Cardiac fibroblast (primary cell): ENCODE data around the gene NAA16.
A peak's percentile ranks its signal among the peaks of the same experiment; 100 is the strongest.

Source experiments
- DNase-seq, 2 donors: peaks; one replicate each; pipeline versions ENCODE4 v3.0.0 to v3.0.0-alpha.2; 2010; ENCODE audit warnings: low read depth in 2 of 2
- H3K4me3 ChIP-seq, 2 donors: replicated peaks in 1 of 2; 1 replicate in 1 of 2; 2 replicates in 1 of 2; pipeline ENCODE4 v1.5.1; 2011; ENCODE audit warnings: low read depth in 2 of 2, low read length in 2 of 2, mild to moderate bottlenecking in 2 of 2, moderate library complexity in 1 of 2
- TF ChIP-seq, protein P1 (sequence below): IDR thresholded peaks from one replicate; pipeline ENCODE4 v1.5.1; 2011; ENCODE audit warnings: low read depth, mild to moderate bottlenecking, low read length, inconsistent platforms

Gene NAA16

DNA sequence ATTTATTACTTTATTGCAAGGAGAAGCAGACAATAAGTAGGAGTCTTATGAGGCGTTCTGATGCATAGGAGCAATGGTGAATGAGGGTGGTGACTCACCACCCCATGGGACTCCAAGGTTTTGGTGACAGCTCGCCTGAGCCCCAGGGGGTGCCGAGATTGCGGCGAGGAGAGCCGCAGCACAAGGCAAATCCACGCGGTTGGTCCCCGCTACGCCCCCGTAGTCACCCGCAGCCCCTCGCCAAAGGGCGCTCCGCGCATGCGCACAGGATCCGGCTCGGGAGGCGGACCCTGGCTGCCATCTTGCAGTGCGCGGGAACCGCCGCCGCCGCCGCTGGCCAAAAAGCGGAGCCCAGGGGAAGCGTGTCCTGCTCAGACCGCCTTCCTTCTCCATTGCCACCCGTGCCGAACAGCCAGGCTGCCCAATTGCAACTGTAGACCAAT, at the start of gene NAA16:
Gene NAA16 (plus strand): TSS at position 305 of the 443 bp plus-strand sequence. CDS start 262 bp downstream, outside the sequence.
- peak; percentile 87 to 91 for DNase-seq
- TF ChIP-seq, protein P1, sequence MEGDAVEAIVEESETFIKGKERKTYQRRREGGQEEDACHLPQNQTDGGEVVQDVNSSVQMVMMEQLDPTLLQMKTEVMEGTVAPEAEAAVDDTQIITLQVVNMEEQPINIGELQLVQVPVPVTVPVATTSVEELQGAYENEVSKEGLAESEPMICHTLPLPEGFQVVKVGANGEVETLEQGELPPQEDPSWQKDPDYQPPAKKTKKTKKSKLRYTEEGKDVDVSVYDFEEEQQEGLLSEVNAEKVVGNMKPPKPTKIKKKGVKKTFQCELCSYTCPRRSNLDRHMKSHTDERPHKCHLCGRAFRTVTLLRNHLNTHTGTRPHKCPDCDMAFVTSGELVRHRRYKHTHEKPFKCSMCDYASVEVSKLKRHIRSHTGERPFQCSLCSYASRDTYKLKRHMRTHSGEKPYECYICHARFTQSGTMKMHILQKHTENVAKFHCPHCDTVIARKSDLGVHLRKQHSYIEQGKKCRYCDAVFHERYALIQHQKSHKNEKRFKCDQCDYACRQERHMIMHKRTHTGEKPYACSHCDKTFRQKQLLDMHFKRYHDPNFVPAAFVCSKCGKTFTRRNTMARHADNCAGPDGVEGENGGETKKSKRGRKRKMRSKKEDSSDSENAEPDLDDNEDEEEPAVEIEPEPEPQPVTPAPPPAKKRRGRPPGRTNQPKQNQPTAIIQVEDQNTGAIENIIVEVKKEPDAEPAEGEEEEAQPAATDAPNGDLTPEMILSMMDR = no peak
- H3K4me3 ChIP-seq = peak within 1 kb of the TSS; percentile 85 to 97

DNA sequence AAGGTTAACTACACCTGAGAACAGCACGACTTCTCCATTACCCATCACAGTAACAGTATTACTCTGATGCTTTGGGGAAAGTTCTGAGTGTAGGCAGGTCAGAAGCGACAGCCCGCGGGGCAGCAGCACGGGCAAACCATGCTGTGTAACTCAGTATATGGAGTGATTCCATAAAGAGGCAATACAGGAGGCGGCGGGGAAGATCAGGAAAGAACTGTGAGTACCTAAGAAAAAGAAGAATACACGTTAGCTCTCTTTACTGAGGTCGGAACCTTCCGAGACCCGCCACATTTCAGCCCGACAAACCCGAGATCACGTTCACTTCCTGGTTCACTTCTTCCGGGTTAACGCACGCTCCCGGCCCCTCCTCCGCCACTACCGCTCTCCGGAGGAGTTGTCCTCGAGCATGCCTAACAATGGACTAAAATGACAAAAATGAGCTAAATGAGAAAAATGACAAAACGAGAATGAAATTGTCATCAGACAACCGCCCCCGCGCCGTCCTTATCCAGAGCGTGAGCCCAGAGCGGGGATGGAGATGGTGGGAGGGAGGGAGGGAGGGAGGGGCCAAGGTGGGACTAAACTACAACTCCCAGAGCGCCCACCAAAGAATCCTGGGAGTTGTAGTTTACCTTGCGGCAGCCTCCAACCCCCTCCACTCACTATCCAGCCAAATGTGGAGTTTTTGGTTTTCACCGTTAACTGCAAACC, 47.7 kb upstream of the NAA16 start, which contains the start of gene MTRF1:
Gene MTRF1 (minus strand): TSS at position 316 of the 711 bp plus-strand sequence. CDS start 2,669 bp downstream, outside the sequence.
- TF ChIP-seq, protein P1 = no peak
- H3K4me3 ChIP-seq = peak within 1 kb of the TSS; percentile 68 to 83
- DNase-seq = peak; percentile 78 to 80

DNA sequence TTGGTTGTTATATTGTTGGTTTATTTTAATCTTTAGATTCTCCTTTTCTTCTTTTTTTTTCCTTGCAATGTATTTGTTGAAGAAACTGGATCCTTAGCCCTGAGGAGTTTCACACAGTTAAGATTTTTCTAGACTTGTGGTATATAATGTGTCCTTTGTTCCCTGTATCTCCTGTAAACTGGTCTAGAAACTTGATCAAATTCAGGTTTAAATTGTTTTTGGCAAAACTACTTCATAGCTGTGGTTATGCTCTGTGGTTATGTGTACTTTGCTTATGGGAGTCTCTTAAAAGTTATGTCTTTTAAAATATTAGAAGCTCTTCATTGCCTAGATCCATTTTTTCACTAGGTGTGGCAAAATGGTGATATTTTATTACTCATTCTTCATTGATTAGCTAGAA, 44.0 kb upstream of the NAA16 start:
- DNase-seq = peak in 1 of 2 donors; percentile 29
- TF ChIP-seq, protein P1 = no peak
- H3K4me3 ChIP-seq = no peak overlapping the region

GRCh38 chr13:41268764-41269163, 42.3 kb upstream of the NAA16 start:
- TF ChIP-seq, protein P1 = no peak
- no peak overlapping the region for H3K4me3 ChIP-seq
- DNase-seq = peak in 1 of 2 donors; percentile 56

DNA sequence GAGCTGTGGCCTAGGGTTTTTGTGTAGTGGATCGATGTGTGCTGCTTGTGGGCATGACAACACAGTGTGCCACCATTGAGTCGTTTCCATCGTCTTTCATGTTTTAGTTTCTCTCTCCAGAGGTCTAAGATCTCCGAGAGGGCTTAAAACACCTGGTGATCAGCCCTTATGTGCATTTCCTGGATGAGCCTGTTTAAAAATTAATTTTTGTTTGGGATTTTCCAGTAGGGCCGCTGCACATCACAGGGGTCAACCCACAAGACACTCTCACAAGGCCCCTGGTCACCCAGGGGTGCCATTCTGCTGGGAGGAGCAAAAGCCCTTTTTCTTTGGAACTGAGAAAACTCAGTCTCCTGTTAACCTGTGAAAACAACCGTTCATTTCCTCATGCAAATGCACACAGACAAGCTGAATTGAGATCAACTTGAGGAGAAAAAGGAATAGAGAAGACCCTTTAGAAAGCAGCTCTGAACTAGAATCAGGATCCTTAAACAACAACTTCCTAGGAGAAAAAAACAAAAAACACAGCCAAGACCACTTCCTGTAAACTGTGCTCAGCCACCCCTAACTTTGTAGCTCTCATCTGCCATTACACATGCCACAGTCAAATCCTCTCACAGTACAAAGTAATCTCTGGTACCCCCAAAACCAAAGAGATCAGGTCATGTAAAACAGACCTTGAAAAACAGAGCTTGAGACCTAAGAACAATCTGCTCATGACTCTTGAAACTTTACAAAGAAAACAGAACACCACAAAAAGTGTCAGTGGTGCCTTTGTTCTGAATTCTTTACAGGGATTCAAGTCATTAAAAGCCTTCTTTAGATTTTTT, 39.4 kb upstream of the NAA16 start:
- no peak overlapping the region for H3K4me3 ChIP-seq
- TF ChIP-seq, protein P1 = no peak
- DNase-seq = no peak

DNA sequence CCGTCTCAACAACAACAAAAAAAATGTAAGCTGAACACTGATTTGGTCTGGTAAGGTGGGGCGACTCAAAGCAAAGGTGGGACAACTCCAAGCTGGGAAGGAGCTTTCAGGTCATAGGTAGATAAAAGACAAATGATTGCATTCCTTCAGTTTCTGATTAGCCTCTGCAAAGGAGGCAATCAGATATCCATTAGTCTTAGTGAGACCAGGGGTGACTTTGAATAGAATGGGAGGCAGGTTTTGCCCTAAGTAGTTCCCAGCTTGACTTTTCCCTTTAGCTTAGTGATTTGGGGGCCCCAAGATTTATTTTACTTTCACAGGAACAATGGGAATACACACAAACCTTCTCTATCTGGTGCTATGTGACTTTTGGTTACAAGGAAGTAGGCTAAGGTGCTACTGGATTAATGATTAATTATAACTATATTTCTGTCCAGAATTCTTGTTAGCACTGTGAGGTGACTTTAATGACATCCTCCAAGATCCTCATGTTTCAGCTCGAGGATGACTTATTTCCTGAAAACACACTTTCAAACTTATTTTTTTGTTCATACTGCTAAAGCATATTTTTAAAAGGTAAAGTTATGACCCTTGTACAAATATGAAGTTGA, 37.1 kb upstream of the NAA16 start:
- DNase-seq = no peak
- TF ChIP-seq, protein P1 = no peak
- no peak overlapping the region for H3K4me3 ChIP-seq
